UCSD-AML1 (cell line): ENCODE measurements around the gene BAHD1.
A peak's percentile ranks its signal among the peaks of the same experiment; 100 is the strongest.

Source experiments
- DNase-seq: peaks from one replicate; lab custom pipeline; 2025; ENCODE audit not compliant: unreplicated experiment; lab: John Stamatoyannopoulos, UW

Gene BAHD1

DNA sequence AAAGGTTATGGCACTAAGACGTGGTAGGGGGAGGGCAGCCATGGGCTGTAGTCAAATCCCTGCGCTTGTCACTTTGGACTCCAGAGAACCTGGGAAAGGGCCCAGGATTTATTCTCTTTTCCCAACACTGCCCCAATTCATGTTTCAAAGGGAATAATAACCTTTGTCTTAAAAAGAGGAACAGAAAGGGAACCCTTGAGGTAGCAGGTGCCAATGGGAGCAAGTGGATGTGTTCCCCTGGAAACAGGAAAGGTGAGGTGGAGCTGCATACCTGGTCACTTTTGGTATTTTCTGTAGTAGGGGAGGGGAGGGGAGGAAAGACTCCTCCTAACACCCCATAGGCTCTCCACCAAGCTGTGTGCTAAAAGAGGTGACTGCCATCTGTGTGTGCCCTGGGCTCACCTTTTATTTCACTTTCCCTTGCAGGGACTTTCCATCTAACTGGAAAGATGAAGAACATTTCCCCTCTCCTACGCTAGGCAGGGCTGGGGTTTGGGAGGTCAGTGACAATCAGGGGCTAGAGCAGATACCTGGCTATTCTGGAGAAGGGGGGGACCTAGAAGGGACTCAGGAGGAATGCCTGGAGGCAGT is 23.9 kb downstream of the BAHD1 start:
- no peak for DNase-seq

DNA sequence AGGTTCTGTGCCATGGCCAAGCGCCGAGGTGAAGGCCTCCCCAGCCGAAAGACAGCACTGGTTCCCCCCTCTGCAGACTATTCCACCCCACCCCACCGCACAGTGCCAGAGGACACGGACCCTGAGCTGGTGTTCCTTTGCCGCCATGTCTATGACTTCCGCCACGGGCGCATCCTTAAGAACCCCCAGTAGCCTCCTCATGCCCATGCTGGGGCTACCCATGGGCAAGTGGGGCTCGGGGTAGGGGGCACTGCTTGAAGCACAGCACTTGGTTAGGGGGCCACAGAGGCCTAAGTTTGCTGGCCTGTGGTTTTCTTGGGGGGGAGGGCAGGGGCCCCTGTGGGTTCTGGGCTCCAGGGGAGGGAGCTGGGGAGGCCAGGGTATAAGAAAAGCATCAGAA is 25.2 kb downstream of the BAHD1 start:
- no peak for DNase-seq

DNA sequence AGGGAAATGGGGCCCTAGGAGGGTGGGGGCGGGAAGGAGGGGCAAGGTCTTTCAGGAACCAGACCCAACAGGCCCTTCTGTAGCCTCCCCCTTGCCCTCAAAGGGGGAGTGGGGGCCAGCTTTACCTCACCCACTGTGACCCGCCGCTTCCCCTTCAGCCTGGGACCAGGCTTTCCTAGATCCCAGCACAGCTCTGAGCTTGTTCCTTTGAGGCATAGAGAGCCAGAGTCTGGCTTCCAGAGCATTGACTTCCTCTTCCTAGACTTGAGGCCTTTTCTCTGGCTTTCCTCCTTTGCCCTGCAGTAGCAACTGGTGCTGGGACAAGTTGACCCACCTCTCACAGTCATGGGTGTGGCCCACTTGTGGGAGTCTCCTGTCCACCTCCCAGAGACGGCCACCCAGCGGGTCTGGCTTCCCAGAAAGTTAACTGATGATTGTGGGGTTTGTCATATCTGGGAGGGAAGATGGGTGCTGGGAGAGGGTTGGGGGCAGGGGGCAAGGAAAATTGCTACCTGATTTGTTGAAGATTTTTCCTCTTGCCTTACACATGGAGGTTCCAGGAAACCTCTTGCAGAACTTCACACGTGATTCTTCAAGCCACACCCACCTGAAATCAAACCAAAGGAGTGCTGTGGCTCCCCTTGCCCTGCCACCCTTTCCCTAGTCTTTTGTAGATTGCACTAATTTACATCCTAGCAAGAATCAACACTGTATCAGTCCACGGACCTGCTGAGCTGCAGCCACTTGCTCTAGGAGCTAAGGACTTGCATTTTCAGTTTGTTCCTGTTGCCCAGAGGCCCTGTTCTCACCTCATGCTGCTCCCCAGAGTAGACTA is 25.9 kb downstream of the BAHD1 start:
- no peak for DNase-seq

DNA sequence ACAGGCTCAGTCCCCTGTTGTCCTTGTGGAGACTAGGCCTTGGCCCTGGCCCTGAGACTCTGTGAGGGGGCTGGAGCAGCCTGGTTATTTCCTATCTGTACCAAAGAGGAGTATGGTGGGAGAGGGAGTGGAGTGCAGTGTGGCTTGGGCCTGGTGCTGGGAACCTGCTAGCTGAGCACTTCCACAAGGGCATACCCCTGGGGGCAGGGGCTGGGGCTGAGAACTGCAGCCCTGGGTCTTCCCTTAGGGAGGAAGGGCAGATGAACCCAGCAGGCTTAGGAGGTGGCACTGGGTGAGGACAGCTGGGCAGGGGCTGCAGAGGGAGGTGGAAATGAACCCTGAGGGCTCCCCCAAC is 26.5 kb downstream of the BAHD1 start:
- DNase-seq: no peak

DNA sequence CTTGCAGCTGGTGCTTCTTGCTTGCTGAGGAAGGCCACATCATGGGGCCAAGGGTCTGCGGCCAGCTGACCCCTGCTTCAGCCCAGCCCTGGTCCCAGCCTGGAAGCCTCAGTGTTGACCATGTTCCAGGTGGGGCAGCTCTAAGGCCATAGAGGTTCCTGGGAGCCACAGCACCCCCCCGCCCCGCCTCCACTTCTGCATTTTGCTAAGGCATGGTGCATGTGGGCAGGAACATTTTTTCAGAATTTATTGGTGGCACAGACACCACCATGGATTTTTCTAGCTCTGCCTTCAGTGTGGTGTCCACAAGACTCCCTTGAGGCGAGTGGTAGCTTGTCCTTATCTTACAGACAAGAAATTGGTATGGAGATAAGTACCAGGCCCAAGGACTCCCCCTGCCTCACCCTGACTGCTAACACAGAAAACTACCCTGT is 28.2 kb downstream of the BAHD1 start:
- DNase-seq: no peak

DNA sequence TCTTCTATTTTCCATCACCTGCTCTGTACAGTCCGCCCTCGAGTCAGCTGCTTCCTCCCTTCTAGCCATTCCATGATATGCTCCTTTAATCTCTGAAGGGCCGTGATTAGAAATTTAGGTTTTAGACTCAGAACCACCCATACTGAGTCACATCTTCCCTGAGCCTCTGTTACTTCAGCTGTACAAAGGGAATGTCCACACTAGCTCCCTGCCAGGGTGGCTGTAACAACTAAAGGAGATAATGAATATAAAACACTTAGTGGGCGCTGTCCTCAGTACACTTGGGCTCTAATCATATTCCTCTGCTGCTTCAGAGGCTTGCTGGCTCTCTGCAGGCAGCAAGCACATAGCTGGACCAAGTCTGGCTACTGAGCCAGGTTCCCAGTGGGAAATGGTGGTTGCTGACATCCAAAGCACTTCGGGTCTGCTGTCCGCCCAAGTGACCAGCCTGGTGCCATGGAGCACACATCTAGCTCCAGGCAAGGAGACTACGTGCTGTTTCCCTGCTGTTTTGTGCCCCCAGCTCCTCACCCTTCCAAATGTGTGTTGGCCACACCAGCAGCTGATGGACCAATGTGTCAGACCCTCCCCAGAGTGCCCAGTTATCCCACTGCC is 29.1 kb downstream of the BAHD1 start:
- no peak for DNase-seq

DNA sequence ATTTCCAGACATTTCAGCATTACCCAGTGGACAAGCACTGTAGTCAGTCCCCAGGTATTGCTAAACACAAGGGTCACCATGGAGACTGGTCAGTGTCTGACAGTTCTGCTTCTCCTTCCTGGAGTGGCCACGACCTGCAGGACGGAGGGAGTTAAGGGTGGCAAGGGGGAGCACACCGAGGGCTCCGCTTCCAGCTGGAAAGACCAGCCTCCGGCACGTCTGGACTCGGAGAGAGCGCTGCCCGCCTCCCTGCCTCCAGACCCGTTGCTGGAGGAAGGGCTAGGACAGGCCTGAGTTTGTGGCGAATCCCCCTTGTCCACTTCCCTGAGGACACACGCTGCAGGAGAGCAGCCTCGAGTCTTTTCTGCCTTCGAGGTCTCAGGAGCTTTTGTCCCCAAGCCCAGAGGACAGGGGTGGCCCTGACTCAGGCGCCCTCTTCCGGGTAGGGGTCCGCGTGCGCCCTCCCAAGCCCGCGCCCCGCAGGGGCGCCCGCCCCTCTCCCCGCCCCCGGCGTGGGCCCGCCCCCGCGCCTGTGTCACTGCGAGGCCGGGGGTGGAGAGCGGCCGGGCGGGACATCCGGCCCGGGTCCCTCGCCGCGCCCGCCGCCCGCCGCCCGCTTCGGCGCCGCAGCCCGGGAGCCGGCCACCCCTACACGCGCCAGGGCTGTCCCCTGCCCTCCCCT is 29.8 kb downstream of the BAHD1 start, which contains the start of gene CHST14:
Gene CHST14, plus strand, starts transcription at position 562 of the 682 bp plus-strand sequence. CDS start 230 bp downstream, outside the sequence.
- peak; percentile 77 for DNase-seq

DNA sequence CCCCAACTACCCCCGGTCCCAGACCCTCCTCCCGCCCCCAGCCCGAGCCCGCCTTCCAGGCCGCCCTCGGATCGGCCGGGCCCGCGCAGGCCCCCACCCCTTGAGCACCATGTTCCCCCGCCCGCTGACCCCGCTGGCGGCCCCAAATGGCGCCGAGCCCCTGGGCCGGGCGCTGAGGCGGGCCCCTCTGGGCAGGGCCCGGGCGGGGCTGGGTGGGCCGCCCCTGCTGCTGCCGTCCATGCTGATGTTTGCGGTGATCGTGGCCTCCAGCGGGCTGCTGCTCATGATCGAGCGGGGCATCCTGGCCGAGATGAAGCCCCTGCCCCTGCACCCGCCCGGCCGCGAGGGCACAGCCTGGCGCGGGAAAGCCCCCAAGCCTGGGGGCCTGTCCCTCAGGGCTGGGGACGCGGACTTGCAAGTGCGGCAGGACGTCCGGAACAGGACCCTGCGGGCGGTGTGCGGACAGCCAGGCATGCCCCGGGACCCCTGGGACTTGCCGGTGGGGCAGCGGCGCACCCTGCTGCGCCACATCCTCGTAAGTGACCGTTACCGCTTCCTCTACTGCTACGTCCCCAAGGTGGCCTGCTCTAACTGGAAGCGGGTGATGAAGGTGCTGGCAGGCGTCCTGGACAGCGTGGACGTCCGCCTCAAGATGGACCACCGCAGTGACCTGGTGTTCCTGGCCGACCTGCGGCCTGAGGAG is 30.5 kb downstream of the BAHD1 start:
- peak; percentile 44 for DNase-seq

DNA sequence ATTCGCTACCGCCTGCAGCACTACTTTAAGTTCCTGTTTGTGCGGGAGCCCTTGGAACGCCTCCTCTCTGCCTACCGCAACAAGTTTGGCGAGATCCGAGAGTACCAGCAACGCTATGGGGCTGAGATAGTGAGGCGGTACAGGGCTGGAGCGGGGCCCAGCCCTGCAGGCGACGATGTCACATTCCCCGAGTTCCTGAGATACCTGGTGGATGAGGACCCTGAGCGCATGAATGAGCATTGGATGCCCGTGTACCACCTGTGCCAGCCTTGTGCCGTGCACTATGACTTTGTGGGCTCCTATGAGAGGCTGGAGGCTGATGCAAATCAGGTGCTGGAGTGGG is 31.0 kb downstream of the BAHD1 start:
- no peak for DNase-seq

DNA sequence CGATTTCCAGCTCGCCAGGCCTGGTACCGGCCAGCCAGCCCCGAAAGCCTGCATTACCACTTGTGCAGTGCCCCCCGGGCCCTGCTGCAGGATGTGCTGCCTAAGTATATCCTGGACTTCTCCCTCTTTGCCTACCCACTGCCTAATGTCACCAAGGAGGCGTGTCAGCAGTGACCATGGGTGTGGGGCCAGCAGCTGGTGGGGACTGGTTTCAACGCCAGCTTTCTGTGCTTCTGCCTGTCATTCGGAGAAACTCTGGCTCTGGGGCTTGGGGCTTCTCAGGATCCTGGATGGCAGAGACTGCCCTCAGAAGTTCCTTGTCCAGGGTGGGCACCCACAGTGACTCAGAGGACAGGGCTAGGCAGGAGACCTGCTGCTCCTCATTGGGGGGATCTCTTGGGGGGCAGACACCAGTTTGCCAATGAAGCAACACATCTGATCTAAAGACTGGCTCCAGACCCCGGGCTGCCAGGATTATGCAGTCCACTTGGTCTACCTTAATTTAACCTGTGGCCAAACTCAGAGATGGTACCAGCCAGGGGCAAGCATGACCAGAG is 31.5 kb downstream of the BAHD1 start:
- no peak for DNase-seq

DNA sequence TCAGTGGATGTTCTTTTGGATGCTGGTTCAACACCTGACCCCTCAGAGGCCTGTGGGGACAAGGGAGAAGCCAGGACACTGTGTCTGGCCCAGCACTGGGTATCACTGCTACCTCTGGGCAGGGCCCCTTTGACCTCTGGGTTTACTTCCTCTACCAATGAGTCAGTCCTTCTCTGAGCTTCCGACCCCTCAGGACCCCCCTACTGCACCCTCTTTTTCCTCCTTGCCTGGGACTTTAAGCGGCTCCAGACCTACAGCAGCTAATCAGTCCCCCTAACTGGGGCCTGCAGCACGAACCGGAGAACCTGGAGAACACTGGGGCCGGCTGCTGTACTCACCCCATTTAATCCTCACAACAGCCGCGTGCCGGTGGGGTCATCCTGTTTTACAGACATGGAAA is 33.8 kb downstream of the BAHD1 start:
- no peak for DNase-seq

DNA sequence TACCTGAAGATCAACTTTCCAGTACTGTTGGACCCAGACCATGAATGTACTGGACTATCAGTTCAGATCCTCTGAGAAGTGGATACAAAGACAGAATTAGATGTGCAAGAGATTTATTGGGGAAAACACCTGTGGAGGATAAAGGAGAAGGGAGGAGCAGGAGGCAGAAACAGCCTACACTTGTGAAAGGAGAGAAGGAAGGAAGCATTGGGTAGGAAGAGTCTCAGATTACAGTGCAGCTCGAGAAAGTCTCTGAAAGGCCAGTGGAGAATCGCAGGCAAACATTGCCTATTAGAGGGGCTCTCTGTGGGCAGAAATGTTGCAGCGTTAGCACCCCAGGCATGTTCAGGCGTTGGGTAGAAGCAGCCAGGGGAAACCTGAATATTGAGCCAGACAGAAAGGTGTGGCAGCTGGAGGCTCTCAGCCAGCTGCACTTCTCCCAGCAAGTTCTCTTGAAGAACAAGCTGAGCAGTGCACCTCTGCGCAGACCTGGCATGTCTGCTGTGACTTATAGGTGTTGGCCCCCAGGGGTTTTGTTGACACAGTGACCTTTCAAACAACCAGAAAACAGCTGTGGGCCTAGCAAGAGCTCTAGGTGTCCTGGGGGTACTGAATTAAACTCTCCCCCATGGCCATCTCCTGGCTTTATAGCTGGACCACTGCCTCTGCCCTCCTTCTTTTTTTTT is 37.0 kb downstream of the BAHD1 start:
- DNase-seq: no peak

DNA sequence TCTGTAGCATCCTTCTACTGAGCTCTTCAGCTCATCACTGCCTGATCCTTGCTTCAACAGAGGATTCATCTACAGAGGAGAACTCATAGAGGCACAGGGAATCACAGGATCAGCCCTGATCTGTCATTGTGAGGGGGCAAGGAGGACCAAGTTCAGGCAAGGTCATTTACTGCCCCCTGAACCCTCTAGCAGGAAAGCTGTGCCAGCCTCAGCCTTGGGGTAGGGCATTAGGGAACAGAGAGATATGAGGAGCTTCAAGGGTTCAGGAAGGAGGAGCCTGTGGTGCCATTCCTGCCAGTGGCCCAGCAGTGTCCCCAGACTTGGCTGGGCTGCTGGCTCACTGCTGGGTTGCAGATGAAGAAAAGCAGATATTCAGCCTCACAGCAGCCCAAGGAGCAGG is 38.3 kb downstream of the BAHD1 start:
- DNase-seq: no peak

DNA sequence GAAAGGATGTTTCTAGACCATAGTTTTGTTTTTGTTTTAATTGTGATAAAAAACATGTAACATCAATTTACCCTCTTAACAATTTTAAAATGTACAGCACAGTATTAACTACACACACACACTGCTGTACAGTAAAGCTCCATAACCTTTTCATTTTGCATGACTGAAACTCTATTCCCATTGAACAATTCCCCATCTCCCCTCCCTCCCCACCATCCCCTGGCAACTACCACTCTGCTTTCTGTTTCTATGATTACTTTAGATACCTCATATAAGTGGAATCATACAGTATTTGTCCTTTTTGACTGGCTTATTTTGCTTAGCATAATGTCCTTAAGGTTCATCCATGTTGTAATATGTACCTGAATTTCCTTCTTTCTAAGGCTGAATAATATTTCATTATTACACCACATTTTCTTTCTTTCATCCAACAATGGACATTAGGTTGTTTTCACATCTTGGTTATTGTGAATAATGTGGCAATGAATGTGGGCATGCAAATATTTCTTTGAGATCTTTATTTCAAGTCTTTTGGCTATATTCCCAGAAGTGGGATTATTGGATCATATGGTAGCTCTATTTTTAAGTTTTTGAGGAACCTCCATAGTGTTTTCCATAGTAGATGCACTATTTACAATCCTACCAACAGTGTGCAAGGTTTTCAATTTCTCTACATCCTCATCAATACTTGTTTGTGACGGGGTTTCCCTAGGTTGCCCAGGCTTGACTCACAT is 40.8 kb downstream of the BAHD1 start:
- no peak for DNase-seq

DNA sequence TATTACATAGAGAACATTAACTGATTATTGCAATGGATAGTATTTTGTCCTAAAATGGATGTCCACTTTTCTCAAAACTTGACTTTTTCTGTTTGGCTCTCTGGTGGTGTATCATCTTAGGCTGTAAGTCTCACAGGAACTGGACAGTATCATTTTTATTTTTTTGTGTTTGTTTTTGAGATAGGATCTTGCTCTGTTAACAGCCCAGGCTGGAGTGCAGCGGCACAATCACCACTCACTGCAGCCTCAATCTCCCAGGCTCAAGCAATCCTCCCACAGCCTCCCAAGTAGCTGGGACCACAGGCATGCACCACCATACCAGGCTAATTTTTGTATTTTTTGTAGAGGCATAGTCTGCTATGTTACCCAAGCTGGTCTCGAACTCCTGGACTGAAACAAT is 43.2 kb downstream of the BAHD1 start:
- DNase-seq: no peak

DNA sequence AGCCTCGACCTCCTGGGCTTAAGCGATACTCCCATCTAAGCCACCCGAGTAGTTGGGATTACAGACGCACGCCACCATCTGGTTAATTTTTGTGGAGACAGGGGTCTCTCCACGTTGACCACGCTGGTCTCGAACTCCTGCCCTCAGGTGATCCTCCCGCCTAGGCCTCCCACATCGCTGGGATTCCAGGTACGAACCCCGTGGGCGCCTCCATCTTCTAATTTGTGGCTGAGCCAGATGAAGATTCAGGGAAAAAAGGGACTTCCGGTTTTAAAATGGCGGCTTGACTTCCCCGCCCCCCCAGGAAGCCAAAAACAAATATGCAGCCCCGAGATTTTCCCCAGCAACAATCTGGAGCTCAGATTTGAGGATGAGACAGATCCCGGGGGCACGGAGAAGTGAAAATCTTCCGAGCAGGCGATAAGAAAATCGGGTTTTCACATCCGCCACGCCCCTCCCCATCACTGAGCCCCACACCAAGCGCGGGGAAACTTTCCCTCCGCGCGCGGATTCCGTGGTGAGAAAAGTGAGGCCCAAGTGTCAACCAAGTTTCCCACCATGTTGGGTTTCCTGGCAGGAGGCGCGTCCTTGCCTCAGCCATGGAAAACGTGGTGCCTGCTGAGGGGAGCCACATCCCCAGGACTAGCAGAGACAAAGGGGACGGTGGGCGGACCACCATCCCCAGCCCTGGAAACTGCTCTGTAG is 45.5 kb downstream of the BAHD1 start:
- DNase-seq: no peak

DNA sequence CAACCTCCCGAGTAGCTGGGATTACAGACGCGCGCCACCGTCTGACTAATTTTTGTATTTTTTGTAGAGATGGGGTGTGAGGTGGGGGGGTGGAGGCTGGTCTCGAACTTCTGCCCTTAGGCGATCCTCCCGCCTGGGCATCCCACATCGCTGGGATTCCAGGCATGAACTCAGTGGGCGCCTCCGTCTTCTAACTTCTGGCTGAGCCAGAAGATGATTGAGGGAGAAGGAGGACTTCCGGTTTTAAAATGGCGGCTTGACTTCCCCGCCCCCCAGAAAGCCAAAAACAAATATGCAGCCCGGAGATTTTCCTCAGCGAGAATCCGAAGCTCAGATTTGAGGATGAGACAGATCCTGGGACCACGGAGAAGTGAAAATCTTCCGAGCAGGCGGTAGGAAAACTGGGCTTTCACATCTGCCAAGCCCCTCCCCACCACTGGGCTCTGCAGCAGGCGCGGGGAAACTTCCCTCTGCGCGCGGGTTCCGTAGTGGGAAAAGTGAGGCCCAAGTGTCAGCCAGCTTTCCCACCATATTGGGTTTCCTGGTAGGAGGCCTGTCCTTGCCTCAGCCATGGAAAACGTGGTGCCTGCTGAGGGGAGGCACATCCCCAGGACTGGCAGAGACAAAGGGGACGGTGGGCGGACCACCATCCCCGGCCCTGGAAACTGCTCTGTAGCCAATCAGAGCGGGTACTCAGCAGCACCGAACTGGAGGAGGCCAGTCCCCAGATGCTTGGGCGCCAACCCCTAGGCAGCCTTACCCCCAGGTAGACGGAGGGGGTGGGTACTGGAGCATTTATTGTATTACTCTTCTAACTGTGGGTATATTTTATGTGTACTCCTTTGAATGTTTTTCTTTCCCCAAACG is 47.3 kb downstream of the BAHD1 start:
- DNase-seq: no peak
